SU-DHL-6 (cell line): ENCODE results near the gene LPGAT1.

Experiments
- H2AFZ ChIP-seq: fragments of 200-600 bp; sonication (generic); 2 replicates; pipeline ENCODE4 v1.6.1; 2014; ENCODE audit warnings: low read depth, mild to moderate bottlenecking, moderate library complexity, mixed read lengths, antibody characterized with exemption, low read length; ENCODE audit not compliant: severe bottlenecking
- H3F3A ChIP-seq: fragments of 200-600 bp; shearing (Covaris generic); 2 replicates; pipeline ENCODE4 v1.6.0; 2016; ENCODE audit warnings: antibody characterized with exemption, mild to moderate bottlenecking; ENCODE audit not compliant: insufficient read depth
- H3K27ac ChIP-seq: fragments of 200-600 bp; sonication (generic); 2 replicates; pipeline ENCODE4 v1.5.1; 2016; ENCODE audit warnings: low read depth, mild to moderate bottlenecking, low read length, moderate library complexity, mixed read lengths
- H3K27me3 ChIP-seq: fragments of 200-600 bp; sonication (generic), shearing (Covaris generic); 2 replicates; pipeline ENCODE4 v1.6.0; 2014; ENCODE audit warnings: mild to moderate bottlenecking, low read length
- H3K36me3 ChIP-seq: fragments of 200-600 bp; sonication (generic); 2 replicates; pipeline ENCODE4 v1.6.1; 2014; ENCODE audit warnings: mild to moderate bottlenecking, low read length, mixed read lengths
- H3K4me2 ChIP-seq: fragments of 300-600, 200-600 bp; shearing (Covaris generic), sonication (generic); 2 replicates; pipeline ENCODE4 v1.6.0; 2014; ENCODE audit warnings: low read length, low read depth, mild to moderate bottlenecking; ENCODE audit not compliant: poor library complexity, severe bottlenecking
- H3K4me3 ChIP-seq: fragments of 200-600 bp; sonication (generic); 2 replicates; pipeline ENCODE4 v1.5.1; 2014; ENCODE audit warnings: antibody characterized with exemption, low read length, mild to moderate bottlenecking, mixed read lengths; ENCODE audit not compliant: insufficient read depth, poor library complexity, severe bottlenecking
- H3K79me2 ChIP-seq: fragments of 200-600 bp; sonication (generic); 2 replicates; pipeline ENCODE4 v1.6.1; 2014; ENCODE audit warnings: mild to moderate bottlenecking, low read length, moderate library complexity; ENCODE audit not compliant: insufficient read depth
- H3K9ac ChIP-seq: fragments of 200-600 bp; sonication (generic); 2 replicates; pipeline ENCODE4 v1.7.0; 2014; ENCODE audit warnings: mild to moderate bottlenecking, low read length
- H3K9me2 ChIP-seq: fragments of 200-600 bp; sonication (generic); replicated peaks from 2 replicates; pipeline ENCODE4 v1.6.1; 2014; ENCODE audit warnings: low read length; ENCODE audit not compliant: insufficient read depth
- H3K9me3 ChIP-seq: fragments of 200-600 bp; sonication (generic); 2 replicates; pipeline ENCODE4 v1.6.1; 2014; ENCODE audit warnings: low read length, mixed read lengths; ENCODE audit not compliant: insufficient read depth
- H4K20me1 ChIP-seq: fragments of 200-600 bp; sonication (generic); 2 replicates; pipeline ENCODE4 v1.6.1; 2014; ENCODE audit warnings: low read depth, mild to moderate bottlenecking, antibody characterized with exemption, low read length, moderate library complexity, mixed read lengths
- EZH2phosphoT487 ChIP-seq: fragments of 200-600 bp; sonication (generic), shearing (Covaris generic); conservative IDR thresholded peaks from 2 replicates; pipeline ENCODE4 v1.6.1; 2018; ENCODE audit warnings: mild to moderate bottlenecking, antibody characterized with exemption, low read length, moderate library complexity, mixed read lengths
- TF ChIP-seq, protein P1 (sequence below): fragments of 200-600 bp; sonication (generic); IDR thresholded peaks from one replicate; pipeline ENCODE4 v1.5.1; 2017; ENCODE audit warnings: antibody characterized with exemption, mild to moderate bottlenecking, low read length, moderate library complexity; ENCODE audit not compliant: insufficient read depth, poor library complexity, severe bottlenecking

LPGAT1 gene

DNA sequence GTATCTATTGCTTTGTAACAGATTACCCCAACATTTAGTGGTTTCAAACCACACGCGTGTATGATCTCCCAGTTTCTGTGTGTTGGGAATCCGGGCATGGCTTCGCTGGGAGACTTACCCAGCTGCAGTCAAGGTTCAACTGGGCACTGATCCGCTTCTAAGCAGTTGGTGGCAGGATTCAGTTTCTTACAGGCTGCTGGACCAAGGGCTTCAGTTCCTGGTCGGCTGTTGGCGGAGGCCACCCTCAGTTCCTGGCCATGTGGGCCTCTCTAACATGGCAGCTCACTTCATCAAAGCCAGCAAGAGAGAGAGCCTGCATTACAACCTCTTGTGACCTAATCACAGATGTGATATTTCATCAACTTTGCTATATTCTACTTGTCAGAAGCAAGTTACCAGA is 101.3 kb downstream of the LPGAT1 start:
- Histone ChIP-seq H3K36me3 (no peaks in the 10 kb centered on the region), H3K9me2 (no peaks in the 10 kb centered on the region), H3K4me3 (no peak overlapping the region), H3K9me3 (no peaks in the 10 kb centered on the region), H3K9ac (no peak overlapping the region), H3K4me2 (no peak overlapping the region), H4K20me1 (no peaks in the 10 kb centered on the region), H3K27me3 (no peaks in the 10 kb centered on the region), H3K79me2 (no peaks in the 10 kb centered on the region), H2AFZ (no peak overlapping the region), H3F3A (no peaks in the 10 kb centered on the region), H3K27ac (no peak overlapping the region)
- TF ChIP-seq, protein P1, sequence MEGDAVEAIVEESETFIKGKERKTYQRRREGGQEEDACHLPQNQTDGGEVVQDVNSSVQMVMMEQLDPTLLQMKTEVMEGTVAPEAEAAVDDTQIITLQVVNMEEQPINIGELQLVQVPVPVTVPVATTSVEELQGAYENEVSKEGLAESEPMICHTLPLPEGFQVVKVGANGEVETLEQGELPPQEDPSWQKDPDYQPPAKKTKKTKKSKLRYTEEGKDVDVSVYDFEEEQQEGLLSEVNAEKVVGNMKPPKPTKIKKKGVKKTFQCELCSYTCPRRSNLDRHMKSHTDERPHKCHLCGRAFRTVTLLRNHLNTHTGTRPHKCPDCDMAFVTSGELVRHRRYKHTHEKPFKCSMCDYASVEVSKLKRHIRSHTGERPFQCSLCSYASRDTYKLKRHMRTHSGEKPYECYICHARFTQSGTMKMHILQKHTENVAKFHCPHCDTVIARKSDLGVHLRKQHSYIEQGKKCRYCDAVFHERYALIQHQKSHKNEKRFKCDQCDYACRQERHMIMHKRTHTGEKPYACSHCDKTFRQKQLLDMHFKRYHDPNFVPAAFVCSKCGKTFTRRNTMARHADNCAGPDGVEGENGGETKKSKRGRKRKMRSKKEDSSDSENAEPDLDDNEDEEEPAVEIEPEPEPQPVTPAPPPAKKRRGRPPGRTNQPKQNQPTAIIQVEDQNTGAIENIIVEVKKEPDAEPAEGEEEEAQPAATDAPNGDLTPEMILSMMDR = no peak
- TF ChIP-seq EZH2phosphoT487 = no peak

DNA sequence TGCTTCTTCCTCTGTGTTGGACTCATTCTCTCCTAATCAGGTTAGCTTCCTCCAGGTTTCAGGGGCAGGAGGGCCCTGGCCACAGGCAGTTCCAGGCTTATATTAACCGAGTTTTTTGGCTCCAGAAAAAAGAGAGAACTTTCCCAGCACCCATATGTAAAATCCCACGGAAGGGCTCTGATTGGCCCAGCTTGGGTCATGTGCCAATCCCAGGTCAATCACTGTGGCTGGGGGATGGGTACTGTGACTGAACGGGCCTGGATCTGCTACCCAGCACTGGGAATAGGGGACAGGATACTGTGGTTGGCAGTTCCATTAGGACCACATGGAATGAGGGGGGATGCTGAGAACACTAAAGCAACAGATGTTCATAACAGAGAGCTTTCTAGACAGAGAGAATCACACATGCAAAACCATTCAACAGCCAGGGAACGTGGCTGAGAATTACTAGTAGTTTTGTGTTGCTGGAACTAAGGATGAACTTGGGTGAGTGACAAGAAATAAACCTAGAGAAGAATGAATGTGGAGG is 104.0 kb downstream of the LPGAT1 start:
- Histone ChIP-seq H3K4me3 (no peak overlapping the region), H3K79me2 (no peaks in the 10 kb centered on the region), H4K20me1 (no peaks in the 10 kb centered on the region), H3K27me3 (no peaks in the 10 kb centered on the region), H3K9ac (no peak overlapping the region), H3K9me2 (no peaks in the 10 kb centered on the region), H3K36me3 (no peaks in the 10 kb centered on the region), H3K27ac (no peak overlapping the region), H3K9me3 (no peaks in the 10 kb centered on the region), H3F3A (no peaks in the 10 kb centered on the region), H2AFZ (no peak overlapping the region), H3K4me2 (no peak overlapping the region)
- TF ChIP-seq, protein P1 = no peak
- no peak for TF ChIP-seq EZH2phosphoT487

DNA sequence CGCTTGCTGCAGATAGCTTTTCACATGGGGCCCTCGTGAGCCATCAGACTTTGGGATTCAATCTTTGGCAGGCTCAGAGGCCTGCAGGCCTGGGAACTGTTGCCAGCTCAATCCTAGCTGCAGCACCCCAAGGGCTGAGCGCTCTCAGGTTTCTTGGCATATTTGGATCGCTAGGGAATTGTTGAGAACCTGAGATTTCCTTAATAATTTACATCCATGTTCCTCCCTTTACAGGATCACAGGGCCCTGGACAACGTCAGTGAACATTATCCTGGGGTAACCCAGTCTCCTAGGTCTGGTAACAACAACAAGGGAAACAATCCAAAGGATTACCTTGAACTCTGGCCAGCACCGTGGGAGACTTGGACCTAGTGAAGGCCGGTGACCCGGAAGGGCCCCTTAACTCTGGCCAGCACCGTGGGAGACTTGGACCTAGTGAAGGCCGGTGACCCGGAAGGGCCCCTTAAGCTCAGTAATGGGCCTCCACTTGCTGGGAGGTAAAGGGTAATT is 105.8 kb downstream of the LPGAT1 start:
- Histone ChIP-seq H3K36me3 (no peaks in the 10 kb centered on the region), H3K9me3 (peaks cover 5% of the 10 kb centered on the region; the same call in 1 of the 2 replicates), H4K20me1 (no peaks in the 10 kb centered on the region), H3K27me3 (no peaks in the 10 kb centered on the region), H3K79me2 (no peaks in the 10 kb centered on the region), H3K9ac (no peak overlapping the region), H3K9me2 (no peaks in the 10 kb centered on the region), H3K4me2 (no peak overlapping the region), H3K27ac (no peak overlapping the region), H2AFZ (no peak overlapping the region), H3K4me3 (no peak overlapping the region), H3F3A (no peaks in the 10 kb centered on the region)
- TF ChIP-seq, protein P1 = no peak
- TF ChIP-seq EZH2phosphoT487 = no peak
